NCI-H526 (cell line): ENCODE measurements around the gene STAC.

Experiments
- DNase-seq, 2 experiments: peaks; one replicate each; lab custom pipeline; 2025; lab: John Stamatoyannopoulos, UW

Gene STAC

DNA sequence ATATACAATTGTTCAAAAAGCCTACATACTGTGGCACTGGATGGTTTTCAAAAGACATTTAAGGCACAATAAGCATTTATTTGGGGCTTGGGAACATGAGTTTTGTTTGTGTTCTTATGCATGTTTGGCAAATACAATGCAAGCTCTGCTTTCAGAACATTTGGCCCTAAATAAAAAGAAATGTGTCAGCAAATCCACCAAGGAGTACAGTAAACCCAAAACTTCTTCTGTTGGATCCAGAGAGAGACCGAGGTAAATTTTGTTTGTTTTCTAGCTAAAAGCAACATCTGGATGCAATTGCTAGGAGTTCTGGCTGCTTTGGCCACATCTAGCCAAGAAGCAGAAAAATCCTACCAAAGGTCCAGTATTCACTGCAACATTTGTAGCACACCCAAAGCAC lies 215.2 kb downstream of the STAC start:
- DNase-seq: no peak

DNA sequence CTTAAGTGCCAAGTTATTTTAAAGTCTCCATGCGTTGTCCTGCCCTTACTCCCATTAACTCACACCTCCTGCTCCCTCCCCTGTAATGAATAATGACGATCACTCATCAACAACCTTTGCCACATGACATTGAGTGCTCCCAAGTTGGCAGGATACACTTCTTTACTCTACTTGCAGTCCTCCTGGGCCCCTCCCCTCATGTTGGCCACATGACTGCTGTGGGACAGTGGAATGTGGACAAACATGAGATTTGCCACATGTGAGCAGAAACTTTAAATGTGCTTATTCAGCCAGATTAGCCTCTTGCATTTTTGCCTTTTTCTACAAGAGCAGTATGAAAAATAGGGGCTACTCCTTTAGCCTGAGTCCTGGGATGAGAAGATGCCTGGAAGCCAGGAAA lies 216.1 kb downstream of the STAC start:
- no peak for DNase-seq

DNA sequence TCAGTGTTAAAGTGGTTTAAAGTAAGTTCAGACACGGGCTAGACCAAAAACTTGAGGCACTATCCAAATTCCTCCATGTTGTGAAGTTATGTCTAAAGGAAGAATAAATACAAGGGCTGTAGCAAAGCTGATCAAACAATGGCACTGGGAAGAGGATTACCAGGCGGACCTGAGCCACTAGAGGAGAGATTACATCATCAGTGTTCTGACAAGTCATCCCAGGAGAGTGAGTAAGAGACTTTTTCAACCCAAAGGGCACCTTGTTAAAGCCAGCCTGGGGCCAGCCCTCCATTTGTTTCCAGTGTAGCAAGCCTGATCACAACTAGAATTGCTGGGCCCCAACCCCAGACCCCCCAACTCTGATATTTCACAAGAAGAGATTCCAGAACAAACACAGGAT lies 217.1 kb downstream of the STAC start:
- no peak for DNase-seq
